ENCODE results near the gene SCAMP4.

The SCAMP4 gene

GRCh38 chr19:1905110-1905862 lies at the start of gene SCAMP4, which contains the start of gene ADAT3:
TSS of gene SCAMP4 (plus strand) at chr19:1905399. CDS start at chr19:1915020, 9,621 bp downstream.
TSS of gene ADAT3 (plus strand) at chr19:1905399. CDS start at chr19:1912048, 6,649 bp downstream.
- DNase-seq (ENCODE audit: low read depth, low spot score) = peak; percentile 96

DNA sequence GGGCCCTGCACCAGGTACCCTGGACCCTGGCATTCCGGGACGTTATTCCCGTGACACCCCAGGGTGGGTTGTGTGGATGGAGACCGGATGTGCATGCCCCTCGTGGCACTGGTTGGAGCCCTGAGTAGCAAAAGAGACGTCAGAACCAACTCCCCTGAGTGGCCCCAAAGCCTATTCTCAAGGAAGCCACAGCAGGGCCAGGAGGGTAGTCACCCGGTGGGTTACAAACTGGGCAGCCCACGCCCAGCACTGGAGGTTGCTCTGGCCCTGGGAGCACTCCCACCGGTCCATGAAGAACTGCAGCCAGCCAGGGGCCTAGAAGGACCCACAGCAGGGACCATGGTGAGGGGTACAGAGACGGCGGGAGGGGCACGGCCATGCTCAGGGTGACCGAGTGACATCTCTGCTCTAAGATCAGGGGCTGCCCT lies 49.4 kb upstream of the SCAMP4 start:
- no peak for DNase-seq (ENCODE audit: low read depth, low spot score)

DNA sequence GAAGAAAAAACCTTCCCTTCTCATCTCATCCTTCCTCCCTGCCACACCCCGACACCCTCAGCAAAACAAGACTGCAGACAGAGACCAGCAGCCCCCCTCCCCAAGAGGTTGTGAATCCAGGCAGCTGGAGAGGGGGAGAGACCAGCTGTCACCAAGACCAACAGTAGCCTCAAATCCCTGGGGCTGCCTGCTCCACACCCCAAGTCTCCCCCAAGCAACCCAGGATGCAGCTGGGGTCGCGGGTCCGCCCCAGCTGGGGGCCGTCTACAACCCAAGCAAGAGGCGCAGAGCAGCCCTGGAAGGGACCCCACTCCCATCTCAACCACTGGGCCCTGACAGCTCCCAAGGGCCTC lies 48.9 kb upstream of the SCAMP4 start:
- no peak for DNase-seq (ENCODE audit: low read depth, low spot score)

DNA sequence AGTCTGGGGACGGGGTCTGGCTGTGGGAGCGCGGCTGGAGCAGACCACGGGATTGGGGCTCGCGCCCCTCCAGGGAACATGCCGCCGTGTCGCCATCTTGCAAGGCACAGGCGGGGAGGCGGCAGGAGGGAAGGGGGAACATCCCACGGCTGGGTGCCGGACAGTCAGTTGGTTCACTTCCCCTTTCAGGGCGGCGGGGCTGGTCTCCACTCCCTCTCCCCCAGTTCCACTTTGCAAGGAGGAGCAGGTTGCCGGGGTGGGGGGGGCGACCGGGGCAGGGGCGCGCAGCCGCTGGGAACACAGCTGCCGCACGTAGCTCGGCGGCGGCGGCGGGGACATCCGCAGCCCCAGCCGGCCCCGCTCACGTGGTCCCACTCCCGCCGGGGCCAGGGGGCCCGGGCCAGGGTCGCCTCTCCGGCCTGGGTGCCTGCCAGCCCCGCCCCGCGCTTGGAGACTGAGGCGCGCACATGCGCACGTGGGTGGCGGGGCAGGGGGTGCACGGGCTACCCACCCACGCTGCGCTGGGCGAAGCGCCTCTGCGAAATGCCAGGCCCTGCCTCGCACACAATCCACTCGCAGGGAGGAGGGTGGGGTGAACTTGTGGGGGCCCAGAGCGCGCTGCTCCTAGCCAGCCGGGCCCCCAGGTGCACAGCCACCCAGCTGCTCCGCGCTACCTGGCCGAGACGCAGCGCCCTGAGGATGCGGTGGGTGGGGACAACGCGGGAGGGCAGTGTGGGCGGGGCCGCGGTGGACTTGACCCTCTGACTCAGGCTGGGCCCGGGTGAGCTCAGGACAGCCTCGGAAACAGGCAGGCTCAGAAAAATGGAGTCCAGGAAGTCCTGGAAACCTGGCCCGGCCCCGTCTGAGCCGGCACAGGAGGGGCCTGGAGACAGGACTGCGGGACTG lies 48.2 kb upstream of the SCAMP4 start:
- DNase-seq (ENCODE audit: low read depth, low spot score) = no peak

DNA sequence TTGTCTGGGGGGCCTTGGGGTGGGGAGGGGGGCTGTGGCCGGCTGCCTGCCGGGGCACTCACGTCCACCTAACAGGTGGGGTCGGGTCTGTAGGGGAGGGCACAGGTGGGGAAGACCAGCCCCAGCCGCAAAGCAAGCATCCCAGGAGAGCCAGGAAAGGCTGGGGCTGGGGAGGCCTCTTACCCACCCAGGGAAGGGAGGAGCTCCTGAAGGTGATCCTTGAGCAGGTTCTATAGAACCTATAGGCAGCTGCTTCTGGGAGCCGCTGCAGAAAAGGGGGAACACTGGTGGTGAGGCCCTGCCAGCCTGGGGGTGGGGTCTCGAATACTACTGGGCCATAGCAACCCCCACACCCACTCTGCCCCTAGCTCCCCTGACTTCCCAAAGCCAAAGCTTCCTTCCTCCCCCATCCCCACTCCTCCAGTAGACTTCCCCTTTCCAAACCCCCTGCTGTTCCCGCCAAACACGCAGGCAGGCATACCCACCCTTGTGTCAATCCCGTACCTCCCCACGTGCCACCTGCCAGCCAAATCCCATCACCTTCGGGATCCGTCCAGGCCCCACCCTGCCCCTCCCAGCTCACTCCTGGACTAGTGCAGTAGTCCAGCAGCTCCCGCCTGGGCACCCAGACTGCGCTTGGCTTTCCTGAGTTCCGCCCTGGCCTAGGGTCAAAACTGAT lies 47.4 kb upstream of the SCAMP4 start:
- no peak for DNase-seq (ENCODE audit: low read depth, low spot score)

DNA sequence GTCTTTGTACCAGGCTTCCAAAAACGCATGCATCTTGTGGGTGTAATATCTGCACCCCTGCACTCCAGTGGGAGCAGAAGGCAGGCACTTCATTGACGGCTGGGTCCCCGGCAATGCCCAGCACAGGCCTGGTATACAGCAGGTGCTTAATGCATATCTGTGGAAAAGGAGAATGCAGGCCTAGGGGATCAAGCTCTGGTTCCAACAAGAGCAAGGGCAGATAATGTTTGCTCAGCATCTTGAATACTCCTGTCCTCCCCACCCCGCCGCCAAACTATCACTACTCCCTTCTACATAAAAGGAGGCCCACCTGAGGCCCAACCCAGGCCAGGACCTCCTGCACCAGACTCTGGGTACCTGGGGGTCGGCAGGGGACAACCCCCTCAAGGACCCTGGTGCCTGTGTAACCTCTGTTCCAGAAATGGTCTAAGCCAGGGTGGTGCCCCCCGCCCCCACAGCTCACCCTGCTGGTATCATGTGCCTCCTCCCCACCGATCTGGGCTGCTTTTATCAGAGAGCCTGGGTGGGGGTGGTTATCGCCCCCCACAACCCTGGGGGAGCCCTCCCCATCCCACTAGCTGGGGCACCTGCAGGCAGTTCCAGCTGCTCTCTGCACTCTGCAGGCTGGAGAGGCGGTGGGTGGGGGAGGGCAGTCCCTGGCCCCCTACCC lies 46.7 kb upstream of the SCAMP4 start:
- no peak for DNase-seq (ENCODE audit: low read depth, low spot score)

DNA sequence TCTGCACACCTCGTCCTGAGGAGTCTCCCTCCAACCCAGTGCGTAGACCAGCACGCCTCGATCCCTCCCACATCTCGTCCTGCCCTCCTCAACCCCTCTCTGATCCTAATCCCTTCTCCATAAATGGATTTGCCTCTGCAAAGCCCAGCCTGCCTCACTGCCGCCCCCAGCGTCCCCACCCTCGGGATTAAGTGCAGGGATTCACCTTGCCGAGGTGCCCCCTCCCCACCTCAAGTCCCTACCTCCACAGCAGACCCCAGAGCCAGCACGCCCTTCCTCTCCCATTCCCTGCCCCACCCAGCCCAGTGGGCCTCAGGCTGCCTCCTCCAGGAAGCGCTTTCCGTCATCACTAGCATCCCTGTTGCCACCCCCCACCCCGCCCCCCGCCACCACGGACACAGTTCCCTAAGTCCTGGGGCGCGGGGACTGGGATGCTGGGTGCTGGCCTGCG lies 45.8 kb upstream of the SCAMP4 start:
- no peak for DNase-seq (ENCODE audit: low read depth, low spot score)

DNA sequence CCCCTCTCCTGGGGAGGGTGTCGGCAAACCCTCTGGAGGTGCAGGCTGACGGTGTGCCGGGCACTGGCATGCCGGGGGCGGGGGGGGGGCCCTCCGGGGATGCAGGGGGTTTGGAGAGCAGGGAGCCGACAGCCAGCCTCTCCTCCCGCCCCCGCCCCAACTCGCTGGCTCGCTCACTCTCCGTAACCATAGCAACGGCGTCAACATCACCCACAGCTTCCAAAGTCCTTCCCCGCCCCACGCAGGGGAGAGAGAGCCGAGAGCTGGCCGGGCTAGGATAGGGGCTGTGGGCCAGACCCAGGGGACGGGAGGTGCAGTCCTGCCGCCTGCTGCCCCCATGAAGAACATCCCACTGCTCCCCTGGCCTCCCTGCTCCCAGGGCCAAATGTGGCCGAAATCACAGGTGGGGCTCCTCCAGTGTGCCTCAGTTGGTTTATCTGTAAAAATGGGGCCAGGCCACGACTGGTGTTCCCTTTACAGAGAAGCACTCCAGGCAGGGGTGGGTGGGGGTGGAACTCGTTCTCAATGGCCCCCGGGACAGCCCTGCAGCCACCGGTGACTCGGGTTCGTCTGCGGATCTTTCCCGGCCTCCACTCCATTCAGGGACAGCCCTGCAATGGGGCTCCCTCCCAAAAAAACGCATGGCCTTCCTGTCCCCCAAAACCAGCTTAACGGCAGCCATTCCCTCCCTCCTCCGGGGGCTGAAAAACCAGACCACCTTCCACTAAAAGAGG lies 45.0 kb upstream of the SCAMP4 start:
- DNase-seq (ENCODE audit: low read depth, low spot score) = no peak

GRCh38 chr19:1860821-1861598 lies 44.2 kb upstream of the SCAMP4 start:
- DNase-seq (ENCODE audit: low read depth, low spot score) = no peak

DNA sequence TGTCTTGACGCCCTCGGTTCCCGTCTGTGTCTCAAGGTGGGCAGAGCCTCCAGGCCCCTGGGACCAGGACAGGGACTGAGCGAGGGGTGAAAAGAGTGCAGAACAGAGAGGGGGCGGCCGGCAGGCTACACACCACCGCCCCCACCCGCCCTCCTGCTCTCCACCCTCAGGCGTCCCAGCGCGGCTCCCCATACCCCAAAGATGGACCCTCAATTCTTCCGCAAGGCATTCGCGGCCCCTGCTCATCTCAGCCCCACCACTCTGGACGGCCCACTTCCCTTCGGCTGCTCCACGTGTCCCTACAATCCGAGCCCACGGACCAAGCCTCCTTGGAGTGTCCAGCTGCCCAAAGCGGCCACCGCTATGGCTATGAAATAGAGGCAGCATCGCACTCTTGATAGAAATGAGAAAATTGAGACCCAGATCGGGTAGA lies 43.6 kb upstream of the SCAMP4 start:
- no peak for DNase-seq (ENCODE audit: low read depth, low spot score)

DNA sequence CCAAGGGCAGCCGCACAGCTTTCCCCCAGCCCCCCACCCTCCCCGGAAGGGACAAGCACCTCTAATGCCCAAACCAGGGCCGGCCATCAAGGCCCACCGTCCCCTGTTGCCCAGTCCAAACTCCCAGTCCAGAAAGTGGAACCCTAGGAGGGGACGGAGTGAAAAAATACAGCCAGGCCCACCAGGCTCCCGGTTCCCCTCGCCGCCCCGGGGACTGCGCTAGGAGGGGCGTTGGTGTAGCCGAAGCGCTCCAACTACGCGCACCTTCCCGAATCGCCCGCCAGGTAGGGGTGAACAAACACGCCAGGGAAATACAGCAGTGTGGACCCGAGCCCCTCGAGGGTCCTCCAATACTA lies 43.2 kb upstream of the SCAMP4 start:
- DNase-seq (ENCODE audit: low read depth, low spot score) = no peak

DNA sequence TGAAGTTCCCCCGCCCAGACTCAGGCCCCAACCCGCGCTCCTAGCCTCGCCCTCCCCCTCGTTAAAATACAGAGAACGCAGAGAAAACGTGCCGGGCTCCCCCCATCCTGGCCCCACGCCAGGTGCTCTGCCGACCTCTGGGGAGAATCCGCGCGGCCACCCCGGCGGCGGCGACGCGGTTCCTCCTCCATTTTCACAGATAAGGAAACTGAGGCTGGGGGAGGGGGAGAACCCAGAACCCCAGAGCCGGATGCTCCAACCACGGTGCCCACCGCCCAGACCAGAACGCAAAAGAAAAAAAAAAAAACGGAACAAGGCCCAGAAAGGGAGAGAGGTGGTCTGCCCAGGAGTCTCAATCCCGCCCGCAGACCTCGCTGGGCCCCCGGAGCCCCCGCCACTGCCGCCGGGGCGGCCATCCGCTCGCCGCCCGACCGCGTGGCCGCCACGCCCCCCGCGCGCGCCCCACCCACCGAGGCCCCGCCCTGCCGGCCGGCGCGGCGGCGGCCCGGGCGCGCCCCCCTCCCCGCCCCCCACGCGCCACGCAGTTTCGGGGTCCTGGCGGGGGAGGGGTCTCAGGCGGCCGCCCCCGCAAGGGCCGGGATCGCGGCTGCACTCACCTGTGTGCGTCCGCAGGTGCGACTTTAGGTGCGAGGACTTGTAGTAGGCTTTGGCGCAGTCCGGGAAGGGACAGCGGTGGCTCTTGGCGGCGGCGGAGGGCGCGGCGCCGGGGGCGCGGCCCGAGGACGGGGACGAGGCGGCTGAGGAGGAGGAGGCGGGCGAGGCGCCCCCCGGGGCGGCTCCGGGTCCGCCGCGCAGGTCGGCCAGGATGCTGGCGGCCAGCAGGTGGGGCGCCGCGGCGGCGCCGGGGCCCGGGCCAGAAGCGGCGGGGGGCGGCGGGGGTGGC lies 42.5 kb upstream of the SCAMP4 start:
- no peak for DNase-seq (ENCODE audit: low read depth, low spot score)

GRCh38 chr19:1863328-1863637 lies 41.9 kb upstream of the SCAMP4 start, which contains the start of gene KLF16:
TSS of gene KLF16 (minus strand) at chr19:1863579. CDS start at chr19:1863497, 82 bp downstream.
- no peak for DNase-seq (ENCODE audit: low read depth, low spot score)

GRCh38 chr19:1863638-1864479 lies 41.3 kb upstream of the SCAMP4 start:
- DNase-seq (ENCODE audit: low read depth, low spot score) = peak; percentile 76

GRCh38 chr19:1864480-1865171 lies 40.6 kb upstream of the SCAMP4 start:
- DNase-seq (ENCODE audit: low read depth, low spot score) = no peak

DNA sequence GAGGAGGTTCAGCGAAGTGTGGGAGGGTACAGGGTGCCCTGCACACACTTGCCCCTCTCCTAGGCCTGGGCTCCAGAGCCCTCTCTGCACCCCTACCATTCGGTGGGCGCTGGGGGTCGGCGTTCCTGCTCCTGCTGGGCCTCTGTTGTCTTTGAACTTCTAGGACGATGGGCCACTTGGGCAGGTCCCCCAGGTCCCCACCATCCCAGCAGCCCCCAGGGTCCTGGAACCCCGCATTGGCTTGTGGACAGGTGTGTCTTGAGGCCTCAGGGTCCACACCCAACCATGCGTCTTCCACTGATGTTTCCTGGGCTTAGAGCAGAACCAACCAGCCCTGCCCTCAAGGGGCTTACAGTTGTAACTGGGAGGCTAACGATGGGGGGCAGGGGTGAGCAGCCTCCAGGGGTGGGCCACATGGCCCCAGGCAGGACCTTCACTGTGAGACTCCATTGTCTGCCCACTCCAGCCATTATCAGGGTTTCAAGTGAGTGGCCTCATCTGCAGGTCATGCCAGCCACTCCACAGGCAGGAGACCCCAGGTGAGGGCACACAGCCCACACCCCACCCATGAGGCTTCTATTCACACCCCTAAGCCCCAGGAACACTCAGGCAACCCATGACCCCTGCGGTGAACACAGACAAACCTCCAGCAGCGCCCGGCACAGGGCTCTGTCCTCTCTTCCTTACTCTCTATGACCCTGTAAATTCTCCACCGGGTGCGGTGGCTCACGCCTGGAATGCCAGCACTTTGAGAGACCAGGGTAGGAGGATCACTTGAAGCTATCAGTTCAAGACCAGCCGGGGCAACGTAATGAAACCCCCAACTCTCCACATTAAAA lies 39.8 kb upstream of the SCAMP4 start:
- DNase-seq (ENCODE audit: low read depth, low spot score) = no peak

Measured in brain pericyte (primary cell).